ENCODE measurements around the gene SPINK1. TPM values are rescaled to one million over a fixed set of nuclear protein-coding genes. Genes with fewer than 3 reads are reported as not detected.
"Not testable (repeated sequence)": the region's sequence is repeated elsewhere in the genome, so short reads cannot be mapped to it uniquely, and the experiment has no call there.

The SPINK1 gene
- total RNA-seq, 2 experiments from 2014 or later, result not detected

DNA sequence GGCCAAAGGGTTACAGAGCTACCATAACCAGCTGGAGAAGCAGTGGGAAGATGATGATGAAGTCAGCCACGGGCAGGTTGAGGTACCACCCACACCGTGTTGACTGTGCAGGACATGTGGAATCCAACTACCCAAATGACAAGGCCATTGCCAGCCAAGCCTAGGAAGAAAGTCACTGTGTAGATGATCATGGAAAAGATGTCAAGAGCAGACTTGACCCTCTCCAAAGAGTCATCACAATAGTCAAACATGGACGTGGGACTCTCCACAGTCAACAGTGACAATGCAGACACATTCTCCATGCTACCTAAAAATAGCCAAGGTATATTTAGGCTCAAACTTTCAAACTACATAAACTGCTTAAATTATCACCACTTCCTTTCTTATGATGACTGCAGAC lies 20.9 kb upstream of the SPINK1 start:
- no peak for ATAC-seq
- H3K36me3 Mint-ChIP-seq (ENCODE audit: low read depth), result no peaks in the 10 kb centered on the region
- no peaks in the 10 kb centered on the region for H3K4me1 Mint-ChIP-seq (ENCODE audit: low read depth)
- CTCF ChIA-PET, result no interaction called here
- DNase-seq, result no peak
- no peak overlapping the region for H3K4me3 Mint-ChIP-seq
- H3K27me3 Mint-ChIP-seq (ENCODE audit: low read depth), result peaks cover 10% of the 10 kb centered on the region
- no peaks in the 10 kb centered on the region for H3K9me3 Mint-ChIP-seq (ENCODE audit: insufficient read depth)
- H3K27ac Mint-ChIP-seq, result no peak overlapping the region
- POLR2A ChIA-PET, result no interaction called here

DNA sequence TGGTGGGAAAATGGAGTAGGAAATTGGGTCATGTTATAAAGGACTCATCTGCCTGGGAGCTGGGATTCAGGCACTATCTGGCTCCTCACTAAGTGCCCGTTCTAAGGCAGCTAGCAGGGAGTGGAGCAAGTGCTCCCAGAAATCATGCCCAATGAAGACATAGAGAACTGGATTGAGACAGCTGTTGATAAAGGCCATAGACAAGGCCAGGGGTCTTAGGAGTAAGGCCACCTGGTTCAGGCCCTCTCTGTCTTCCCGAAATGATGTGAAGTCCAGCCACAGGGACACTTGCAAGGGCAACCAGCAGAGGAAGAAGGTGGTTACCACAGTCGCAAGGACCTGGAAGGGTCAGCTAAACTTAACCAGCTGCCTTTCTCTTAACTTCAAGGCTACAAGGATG lies 20.1 kb upstream of the SPINK1 start:
- ChIA-PET CTCF (interaction anchor here (1.5 kb wide), 1 partner anchor 224 kb away, joined by 5 read pairs; no protein-coding TSS in a partner anchor), POLR2A (no interaction called here)
- Mint-ChIP-seq H3K36me3 (ENCODE audit: low read depth) (no peaks in the 10 kb centered on the region), H3K27ac (no peak overlapping the region), H3K4me3 (no peak overlapping the region), H3K27me3 (ENCODE audit: low read depth) (peaks cover 10% of the 10 kb centered on the region), H3K4me1 (ENCODE audit: low read depth) (no peaks in the 10 kb centered on the region), H3K9me3 (ENCODE audit: insufficient read depth) (no peaks in the 10 kb centered on the region)
- DNase-seq (no peak), ATAC-seq (no peak)

DNA sequence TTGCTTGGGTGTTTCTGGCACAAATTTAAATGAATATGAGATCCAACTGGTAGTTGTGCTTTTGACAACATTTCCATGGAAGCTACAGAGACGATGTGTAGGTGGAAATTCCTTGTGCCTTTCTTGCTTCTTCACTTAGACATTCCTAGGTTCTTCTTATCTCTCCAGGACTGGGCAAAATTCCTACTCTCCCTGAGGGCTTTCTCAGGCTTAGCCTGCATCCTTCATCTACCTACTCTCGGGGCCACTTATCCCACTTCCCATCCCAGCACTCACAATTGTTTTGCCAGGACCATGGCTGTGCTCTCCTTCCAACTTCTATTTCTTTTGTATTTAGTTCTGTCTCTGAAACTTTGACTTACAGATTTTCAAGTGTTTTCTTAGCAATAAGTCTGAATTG lies 17.8 kb upstream of the SPINK1 start:
- ATAC-seq, result no peak
- Mint-ChIP-seq H3K4me3 (no peak overlapping the region), H3K27me3 (ENCODE audit: low read depth) (peaks cover 10% of the 10 kb centered on the region), H3K9me3 (ENCODE audit: insufficient read depth) (no peaks in the 10 kb centered on the region), H3K36me3 (ENCODE audit: low read depth) (no peaks in the 10 kb centered on the region), H3K4me1 (ENCODE audit: low read depth) (no peaks in the 10 kb centered on the region), H3K27ac (no peak overlapping the region)
- POLR2A ChIA-PET, result no interaction called here
- CTCF ChIA-PET, result interaction anchor here (2.9 kb wide), 1 partner anchor 8 kb away, joined by 15 read pairs; no protein-coding TSS in a partner anchor
- no peak for DNase-seq

DNA sequence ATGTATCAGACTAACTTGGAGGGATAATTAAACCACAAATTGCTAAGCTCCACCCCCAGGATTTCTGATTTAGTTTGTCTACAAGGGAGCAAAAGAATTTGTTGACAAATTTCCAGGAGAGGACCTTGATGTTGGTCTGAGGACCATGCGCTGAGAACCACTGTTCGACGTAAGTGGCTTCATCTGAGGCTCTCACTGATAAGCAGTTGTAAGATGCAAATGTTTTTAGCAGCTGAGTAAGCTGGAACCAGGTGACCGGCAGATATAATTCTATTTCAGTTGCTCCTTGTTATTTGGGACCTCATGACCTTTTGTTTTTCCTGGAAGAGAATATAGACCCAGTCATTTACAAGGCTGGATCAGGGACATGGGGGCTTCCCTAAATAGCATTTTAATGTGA lies 14.1 kb upstream of the SPINK1 start:
- H3K9me3 Mint-ChIP-seq (ENCODE audit: insufficient read depth), result no peaks in the 10 kb centered on the region
- H3K4me3 Mint-ChIP-seq, result no peak overlapping the region
- no peaks in the 10 kb centered on the region for H3K36me3 Mint-ChIP-seq (ENCODE audit: low read depth)
- peaks cover 16% of the 10 kb centered on the region for H3K27me3 Mint-ChIP-seq (ENCODE audit: low read depth)
- H3K27ac Mint-ChIP-seq, result no peak overlapping the region
- CTCF ChIA-PET, result interaction anchor here (1.6 kb wide), 1 partner anchor 12 kb away, joined by 10 read pairs; no protein-coding TSS in a partner anchor
- POLR2A ChIA-PET, result no interaction called here
- H3K4me1 Mint-ChIP-seq (ENCODE audit: low read depth), result no peaks in the 10 kb centered on the region
- no peak for DNase-seq
- ATAC-seq, result no peak

DNA sequence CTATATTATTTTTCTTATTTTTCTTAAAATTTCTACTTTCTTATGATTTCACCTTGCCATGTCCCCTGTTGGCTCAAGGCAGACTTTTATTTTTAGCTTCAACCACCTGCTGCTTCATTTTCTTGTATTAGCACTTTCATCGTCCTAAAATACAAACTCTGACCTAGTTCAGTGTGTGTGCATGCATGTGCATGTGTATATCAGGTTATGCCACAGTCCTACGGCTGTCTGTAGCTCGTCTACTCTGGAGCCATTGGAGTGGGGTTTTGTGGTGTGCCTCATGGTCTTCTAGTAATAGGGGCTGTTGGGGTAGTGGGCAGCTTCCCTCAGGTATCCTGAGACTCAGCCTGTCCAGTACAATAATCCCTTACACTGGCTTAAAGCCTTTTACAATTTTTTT lies 13.4 kb upstream of the SPINK1 start:
- DNase-seq (no peak), ATAC-seq (no peak)
- Mint-ChIP-seq H3K4me1 (ENCODE audit: low read depth) (no peaks in the 10 kb centered on the region), H3K4me3 (no peak overlapping the region), H3K27me3 (ENCODE audit: low read depth) (peaks cover 18% of the 10 kb centered on the region), H3K27ac (no peak overlapping the region), H3K36me3 (ENCODE audit: low read depth) (no peaks in the 10 kb centered on the region), H3K9me3 (ENCODE audit: insufficient read depth) (no peaks in the 10 kb centered on the region)
- CTCF ChIA-PET, result interaction anchor here (1.6 kb wide), 1 partner anchor 13 kb away, joined by 10 read pairs; no protein-coding TSS in a partner anchor
- POLR2A ChIA-PET, result no interaction called here

DNA sequence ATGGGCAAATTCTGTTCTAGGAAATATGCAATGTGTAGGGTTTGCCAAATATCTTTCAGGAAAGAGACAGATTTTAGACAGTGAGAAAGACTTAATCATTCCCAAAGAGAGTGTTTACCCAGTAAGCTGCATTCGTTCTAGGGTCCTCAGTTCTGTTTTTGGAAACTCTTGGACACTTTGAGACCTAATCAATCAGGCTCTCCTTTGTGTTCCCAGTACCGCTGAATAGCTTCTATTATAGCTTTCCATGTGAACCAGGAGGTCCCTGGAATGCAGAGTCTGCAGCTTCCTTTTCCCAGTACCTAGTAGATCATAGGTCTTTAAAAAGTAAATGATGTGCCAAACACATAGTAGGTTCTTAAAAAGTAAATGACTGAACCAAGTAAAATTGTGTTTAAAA lies 11.4 kb upstream of the SPINK1 start:
- H3K4me3 Mint-ChIP-seq, result no peak overlapping the region
- H3K9me3 Mint-ChIP-seq (ENCODE audit: insufficient read depth), result no peaks in the 10 kb centered on the region
- DNase-seq (no peak), ATAC-seq (no peak)
- no peaks in the 10 kb centered on the region for H3K4me1 Mint-ChIP-seq (ENCODE audit: low read depth)
- no peaks in the 10 kb centered on the region for H3K36me3 Mint-ChIP-seq (ENCODE audit: low read depth)
- CTCF ChIA-PET, result interaction anchor here (1.6 kb wide), 1 partner anchor 15 kb away, joined by 3 read pairs; no protein-coding TSS in a partner anchor
- peaks cover 23% of the 10 kb centered on the region for H3K27me3 Mint-ChIP-seq (ENCODE audit: low read depth)
- H3K27ac Mint-ChIP-seq, result no peak overlapping the region
- POLR2A ChIA-PET, result no interaction called here

DNA sequence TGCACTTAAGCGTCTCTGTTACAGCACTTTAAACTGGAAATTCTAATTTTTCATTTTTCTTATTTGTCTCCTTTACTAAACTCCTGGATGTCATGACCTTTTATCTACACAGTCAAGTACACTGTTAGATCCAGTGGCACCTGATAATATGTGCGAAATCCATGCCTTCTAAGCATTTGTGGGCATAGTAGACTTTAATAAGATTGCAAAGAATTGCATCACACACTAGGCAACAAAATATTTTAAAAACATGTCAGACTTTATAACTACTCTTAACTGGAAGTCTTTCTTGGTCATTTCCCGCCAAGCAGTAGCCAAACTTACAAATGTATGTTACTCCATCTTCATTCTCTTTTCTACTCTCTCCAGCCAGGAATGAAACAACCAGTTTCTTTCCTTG lies 5.0 kb upstream of the SPINK1 start:
- CTCF ChIA-PET, result interaction anchor here (1.9 kb wide), 1 partner anchor 14 kb away, joined by 6 read pairs; no protein-coding TSS in a partner anchor

DNA sequence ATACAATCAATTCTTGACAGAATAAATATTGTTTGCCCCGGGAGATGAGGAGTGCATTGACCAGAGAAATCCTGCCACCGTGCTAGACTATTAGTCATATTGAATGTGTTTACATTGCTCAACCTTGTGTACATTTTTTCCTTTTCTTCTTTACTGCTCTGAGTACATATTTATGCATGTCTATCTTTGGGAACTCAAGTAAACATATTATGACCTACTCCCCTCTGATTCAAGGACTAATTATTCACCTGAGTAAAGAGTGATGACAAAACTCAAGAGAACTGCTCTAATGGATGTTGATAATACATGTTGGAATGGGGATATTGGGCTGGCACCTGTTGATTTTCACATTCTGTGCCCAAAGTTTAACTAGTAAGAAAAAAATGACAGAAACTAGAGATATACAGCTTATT lies 3.9 kb upstream of the SPINK1 start:
- Mint-ChIP-seq H3K27ac (no peak overlapping the region), H3K27me3 (ENCODE audit: low read depth) (peaks cover 22% of the 10 kb centered on the region), H3K9me3 (ENCODE audit: insufficient read depth) (no peaks in the 10 kb centered on the region), H3K4me3 (no peak overlapping the region), H3K36me3 (ENCODE audit: low read depth) (no peaks in the 10 kb centered on the region), H3K4me1 (ENCODE audit: low read depth) (no peaks in the 10 kb centered on the region)
- ChIA-PET CTCF (interaction anchor here (1.9 kb wide), 1 partner anchor 12 kb away, joined by 6 read pairs; no protein-coding TSS in a partner anchor), POLR2A (no interaction called here)
- DNase-seq (no peak), ATAC-seq (no peak)

More for the DNA sequence above, 5.0 kb upstream of the SPINK1 start:
- POLR2A ChIA-PET, result no interaction called here
- H3K4me3 Mint-ChIP-seq, result no peak overlapping the region
- no peak overlapping the region for H3K27ac Mint-ChIP-seq
- DNase-seq (no peak), ATAC-seq (no peak)
- H3K9me3 Mint-ChIP-seq (ENCODE audit: insufficient read depth), result no peaks in the 10 kb centered on the region
- peaks cover 19% of the 10 kb centered on the region for H3K27me3 Mint-ChIP-seq (ENCODE audit: low read depth)
- no peaks in the 10 kb centered on the region for H3K36me3 Mint-ChIP-seq (ENCODE audit: low read depth)
- no peaks in the 10 kb centered on the region for H3K4me1 Mint-ChIP-seq (ENCODE audit: low read depth)

DNA sequence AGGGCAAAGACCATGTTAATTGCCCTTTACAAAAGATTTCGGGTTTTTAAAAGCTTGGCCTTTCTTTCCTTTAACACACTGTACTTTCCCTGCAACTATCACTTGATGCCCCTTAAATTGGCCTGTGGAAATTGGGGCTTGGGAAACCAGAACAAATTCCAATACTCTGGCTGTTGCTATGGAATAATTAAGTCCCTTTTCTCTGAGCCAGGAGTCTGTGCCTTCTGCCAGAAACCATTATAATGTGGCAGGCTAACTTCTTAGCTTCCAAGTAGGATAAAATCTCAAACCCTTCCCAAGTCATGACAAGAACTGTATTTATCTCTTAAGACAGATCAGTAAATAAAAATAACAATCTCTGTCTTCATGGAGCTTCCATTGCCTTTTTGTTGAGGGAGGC lies 1.1 kb upstream of the SPINK1 start:
- POLR2A ChIA-PET, result no interaction called here

DNA sequence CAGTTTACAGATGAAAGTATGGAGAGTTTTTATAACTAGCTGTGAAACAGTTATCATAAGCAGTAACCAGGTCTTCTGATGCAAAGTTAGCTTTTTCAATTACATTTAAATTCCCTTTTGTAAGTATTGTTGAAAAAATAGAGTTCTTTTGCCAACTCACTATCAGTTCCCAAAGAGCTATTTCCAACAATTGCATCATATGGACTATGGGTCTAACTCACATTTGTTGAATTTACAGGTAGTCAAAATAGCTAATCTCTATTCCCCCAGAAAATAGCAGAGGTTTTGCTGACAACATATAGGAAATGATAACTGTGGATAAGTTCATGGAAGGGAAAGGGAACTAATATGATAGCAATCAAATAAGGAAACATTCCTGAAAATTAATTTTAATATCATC lies 1.4 kb downstream of the SPINK1 start:
- ChIA-PET CTCF (no interaction called here), POLR2A (no interaction called here)
- Mint-ChIP-seq H3K36me3 (ENCODE audit: low read depth) (no peaks in the 10 kb centered on the region), H3K27ac (no peak overlapping the region), H3K4me1 (ENCODE audit: low read depth) (no peaks in the 10 kb centered on the region), H3K9me3 (ENCODE audit: insufficient read depth) (no peaks in the 10 kb centered on the region), H3K27me3 (ENCODE audit: low read depth) (peaks cover 26% of the 10 kb centered on the region), H3K4me3 (no peak overlapping the region)
- no peak for ATAC-seq
- no peak for DNase-seq

More for the DNA sequence above, 1.1 kb upstream of the SPINK1 start:
- no peak overlapping the region for H3K4me3 Mint-ChIP-seq
- no peak for ATAC-seq
- no peaks in the 10 kb centered on the region for H3K36me3 Mint-ChIP-seq (ENCODE audit: low read depth)
- no peaks in the 10 kb centered on the region for H3K4me1 Mint-ChIP-seq (ENCODE audit: low read depth)
- no peaks in the 10 kb centered on the region for H3K9me3 Mint-ChIP-seq (ENCODE audit: insufficient read depth)
- no peak for DNase-seq
- CTCF ChIA-PET, result interaction anchor here (1.8 kb wide), 1 partner anchor 10 kb away, joined by 7 read pairs; no protein-coding TSS in a partner anchor
- H3K27me3 Mint-ChIP-seq (ENCODE audit: low read depth), result peaks cover 26% of the 10 kb centered on the region
- no peak overlapping the region for H3K27ac Mint-ChIP-seq

DNA sequence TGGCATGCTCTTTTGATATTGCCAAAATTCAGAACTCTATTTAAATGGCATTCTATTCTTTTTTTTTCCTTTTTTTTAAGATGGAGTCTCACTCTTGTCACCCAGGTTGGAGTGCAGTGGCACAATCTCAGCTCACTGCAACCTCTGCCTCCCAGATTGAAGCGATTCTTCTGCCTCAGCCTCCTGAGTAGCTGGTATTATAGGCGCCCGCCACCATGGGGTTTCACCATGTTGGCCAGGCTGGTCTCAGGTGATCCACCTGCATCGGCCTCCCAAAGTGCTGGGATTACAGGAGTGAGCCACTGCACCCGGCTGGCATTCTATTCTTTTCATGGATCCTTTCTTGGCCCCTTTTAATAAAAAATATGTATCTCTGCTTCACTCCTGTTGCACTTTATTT lies 4.5 kb downstream of the SPINK1 start:
- H3K4me1 Mint-ChIP-seq (ENCODE audit: low read depth); ATAC-seq; CTCF ChIA-PET; H3K9me3 Mint-ChIP-seq (ENCODE audit: insufficient read depth); H3K36me3 Mint-ChIP-seq (ENCODE audit: low read depth); H3K4me3 Mint-ChIP-seq; POLR2A ChIA-PET; DNase-seq; H3K27ac Mint-ChIP-seq: not testable (repeated sequence)
- peaks cover 20% of the 10 kb centered on the region for H3K27me3 Mint-ChIP-seq (ENCODE audit: low read depth)

DNA sequence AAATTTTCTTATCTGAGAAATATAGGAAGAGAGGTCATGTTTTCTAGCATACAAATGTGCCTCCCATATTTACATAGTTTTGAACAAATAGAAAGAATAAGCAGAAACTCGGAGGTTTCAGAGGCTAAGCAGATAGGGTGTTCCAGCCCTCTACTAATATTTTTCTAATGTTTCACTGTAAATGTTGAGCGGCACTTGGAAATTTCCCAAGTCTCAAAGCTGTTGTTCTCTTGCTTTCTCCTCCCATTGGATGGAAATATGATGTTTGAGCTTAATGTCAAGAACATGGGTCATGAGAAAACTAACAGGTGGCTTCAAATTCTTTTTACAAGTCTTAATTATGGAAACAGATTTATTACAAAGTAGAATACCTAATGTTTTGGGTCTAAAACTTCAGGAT lies 5.1 kb downstream of the SPINK1 start:
- CTCF ChIA-PET, result interaction anchor here (0.5 kb wide), 1 partner anchor 100 kb away, joined by 3 read pairs; no protein-coding TSS in a partner anchor
- Mint-ChIP-seq H3K27me3 (ENCODE audit: low read depth) (peaks cover 20% of the 10 kb centered on the region), H3K4me3 (no peak overlapping the region), H3K9me3 (ENCODE audit: insufficient read depth) (no peaks in the 10 kb centered on the region), H3K4me1 (ENCODE audit: low read depth) (peaks cover 2% of the 10 kb centered on the region), H3K27ac (no peak overlapping the region), H3K36me3 (ENCODE audit: low read depth) (no peaks in the 10 kb centered on the region)
- POLR2A ChIA-PET, result no interaction called here
- no peak for ATAC-seq
- DNase-seq, result no peak
